Measurements from ENCODE around the gene ZNF326. TPM values are rescaled to one million over a fixed set of nuclear protein-coding genes. Genes with fewer than 3 reads are reported as not detected.
A peak's percentile ranks its signal among the peaks of the same experiment; 100 is the strongest.
"Not testable (repeated sequence)": the region's sequence is repeated elsewhere in the genome, so short reads cannot be mapped to it uniquely, and the experiment has no call there.

ZNF326 gene
- total RNA-seq, 1 donor from 2014 or later: 57.8 TPM

- H3K27me3 Mint-ChIP-seq (ENCODE audit: unreplicated experiment): peaks cover 5% of the 10 kb centered on the region
- peaks cover 10% of the 10 kb centered on the region for H3K4me1 Mint-ChIP-seq (ENCODE audit: low read depth, unreplicated experiment)
- H3K4me3 Mint-ChIP-seq (ENCODE audit: unreplicated experiment): no peak overlapping the region
- no peaks in the 10 kb centered on the region for H3K9me3 Mint-ChIP-seq (ENCODE audit: unreplicated experiment)
- no peak overlapping the region for H3K27ac Mint-ChIP-seq (ENCODE audit: unreplicated experiment)
- no peak for TF ChIP-seq CTCF (IDR thresholded peaks at IDR 0.05; ENCODE audit: partially characterized antibody, unreplicated experiment)
- no peaks in the 10 kb centered on the region for H3K36me3 Mint-ChIP-seq (ENCODE audit: unreplicated experiment)
- DNase-seq: no peak
Observed at GRCh38 chr1:90044346-90044745, 49.4 kb downstream of the ZNF326 start.

DNA sequence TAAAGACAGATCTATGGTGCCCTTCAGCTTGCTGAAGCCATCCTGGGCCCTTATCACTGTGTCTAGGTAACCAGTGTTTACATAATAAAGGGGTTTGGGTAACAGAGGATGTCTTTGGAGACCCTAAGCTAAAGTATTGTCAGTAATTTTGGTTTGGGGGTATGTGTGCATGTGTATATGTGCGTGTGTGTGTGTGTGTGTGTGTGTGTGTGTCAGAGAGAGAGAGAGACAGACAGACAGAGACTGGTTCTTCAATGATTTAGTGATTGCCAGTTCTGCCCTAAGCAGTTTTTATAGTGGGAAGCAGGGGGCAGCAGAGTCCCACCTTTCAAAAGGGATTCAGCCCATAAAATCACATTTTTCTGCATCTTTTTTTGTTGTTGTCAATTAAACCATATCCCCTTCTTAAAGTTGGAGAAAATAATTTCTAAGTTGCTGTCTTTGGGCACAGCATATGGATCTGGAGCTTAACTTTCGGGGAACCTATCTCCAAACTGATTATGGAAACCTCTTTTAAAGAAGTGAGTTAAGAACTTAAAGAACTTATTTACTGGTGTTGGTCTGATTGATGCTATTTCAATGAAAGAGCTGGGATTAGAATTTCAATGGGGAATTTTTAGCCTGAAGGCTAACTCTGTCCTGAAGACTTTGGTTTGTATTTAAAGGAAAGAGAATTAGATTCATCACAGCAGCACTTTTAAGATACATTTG, 51.1 kb downstream of the ZNF326 start:
- peak; percentile 54 for DNase-seq
- peaks cover 5% of the 10 kb centered on the region for H3K27me3 Mint-ChIP-seq (ENCODE audit: unreplicated experiment)
- no peaks in the 10 kb centered on the region for H3K9me3 Mint-ChIP-seq (ENCODE audit: unreplicated experiment)
- no peak overlapping the region for H3K4me3 Mint-ChIP-seq (ENCODE audit: unreplicated experiment)
- no peaks in the 10 kb centered on the region for H3K36me3 Mint-ChIP-seq (ENCODE audit: unreplicated experiment)
- H3K4me1 Mint-ChIP-seq (ENCODE audit: low read depth, unreplicated experiment): peaks cover 10% of the 10 kb centered on the region
- H3K27ac Mint-ChIP-seq (ENCODE audit: unreplicated experiment): no peak overlapping the region
- TF ChIP-seq CTCF (IDR thresholded peaks at IDR 0.05; ENCODE audit: partially characterized antibody, unreplicated experiment): peak; percentile 64

DNA sequence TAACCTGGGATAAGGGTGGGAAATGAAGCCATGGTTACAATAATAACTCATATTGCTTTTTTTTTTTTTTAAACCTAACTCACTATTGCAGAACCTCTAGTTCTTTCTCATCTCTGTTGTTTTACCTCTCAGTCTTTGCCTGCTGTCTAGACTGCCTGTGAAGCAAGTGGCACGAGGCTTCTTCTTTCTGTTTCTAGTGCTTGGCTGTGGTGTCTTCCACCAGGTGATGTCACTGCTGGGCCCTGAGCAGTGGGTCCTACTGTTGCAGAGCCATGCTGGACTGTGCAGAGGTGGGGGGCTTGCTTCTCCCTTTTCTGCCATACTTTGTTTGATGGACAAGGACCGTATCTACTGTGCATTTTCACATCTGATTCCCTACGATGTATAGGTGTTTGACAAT, 51.7 kb downstream of the ZNF326 start:
- Mint-ChIP-seq H3K27me3 (ENCODE audit: unreplicated experiment) (peaks cover 5% of the 10 kb centered on the region), H3K27ac (ENCODE audit: unreplicated experiment) (no peak overlapping the region), H3K9me3 (ENCODE audit: unreplicated experiment) (no peaks in the 10 kb centered on the region), H3K4me1 (ENCODE audit: low read depth, unreplicated experiment) (peaks cover 10% of the 10 kb centered on the region), H3K36me3 (ENCODE audit: unreplicated experiment) (no peaks in the 10 kb centered on the region), H3K4me3 (ENCODE audit: unreplicated experiment) (no peak overlapping the region)
- no peak for DNase-seq
- TF ChIP-seq CTCF (IDR thresholded peaks at IDR 0.05; ENCODE audit: partially characterized antibody, unreplicated experiment): no peak

DNA sequence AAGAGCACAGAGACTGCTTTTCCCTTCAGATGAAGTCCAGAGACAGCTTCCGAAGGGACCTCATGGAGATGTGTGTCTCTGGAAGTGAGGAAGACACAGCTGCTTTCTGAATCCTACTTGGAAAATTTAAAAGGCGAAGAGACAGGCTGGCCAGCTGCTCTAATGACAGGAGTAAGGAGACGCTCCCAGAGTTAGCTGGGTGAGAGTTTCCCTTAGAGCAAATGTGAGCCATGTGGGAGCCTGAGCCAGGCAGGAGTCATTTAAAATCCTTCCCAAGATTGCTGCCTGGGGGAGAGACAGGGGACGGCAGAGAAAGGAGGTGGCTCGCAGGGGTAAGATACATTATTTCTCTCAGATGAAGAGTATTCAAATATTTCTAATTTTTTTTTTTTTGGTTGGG, 53.1 kb downstream of the ZNF326 start:
- Mint-ChIP-seq H3K4me3 (ENCODE audit: unreplicated experiment) (no peak overlapping the region), H3K27ac (ENCODE audit: unreplicated experiment) (peak overlapping the region; percentile 66), H3K4me1 (ENCODE audit: low read depth, unreplicated experiment) (peaks cover 10% of the 10 kb centered on the region), H3K9me3 (ENCODE audit: unreplicated experiment) (no peaks in the 10 kb centered on the region), H3K36me3 (ENCODE audit: unreplicated experiment) (no peaks in the 10 kb centered on the region), H3K27me3 (ENCODE audit: unreplicated experiment) (peaks cover 6% of the 10 kb centered on the region)
- TF ChIP-seq CTCF (IDR thresholded peaks at IDR 0.05; ENCODE audit: partially characterized antibody, unreplicated experiment): no peak
- DNase-seq: no peak

DNA sequence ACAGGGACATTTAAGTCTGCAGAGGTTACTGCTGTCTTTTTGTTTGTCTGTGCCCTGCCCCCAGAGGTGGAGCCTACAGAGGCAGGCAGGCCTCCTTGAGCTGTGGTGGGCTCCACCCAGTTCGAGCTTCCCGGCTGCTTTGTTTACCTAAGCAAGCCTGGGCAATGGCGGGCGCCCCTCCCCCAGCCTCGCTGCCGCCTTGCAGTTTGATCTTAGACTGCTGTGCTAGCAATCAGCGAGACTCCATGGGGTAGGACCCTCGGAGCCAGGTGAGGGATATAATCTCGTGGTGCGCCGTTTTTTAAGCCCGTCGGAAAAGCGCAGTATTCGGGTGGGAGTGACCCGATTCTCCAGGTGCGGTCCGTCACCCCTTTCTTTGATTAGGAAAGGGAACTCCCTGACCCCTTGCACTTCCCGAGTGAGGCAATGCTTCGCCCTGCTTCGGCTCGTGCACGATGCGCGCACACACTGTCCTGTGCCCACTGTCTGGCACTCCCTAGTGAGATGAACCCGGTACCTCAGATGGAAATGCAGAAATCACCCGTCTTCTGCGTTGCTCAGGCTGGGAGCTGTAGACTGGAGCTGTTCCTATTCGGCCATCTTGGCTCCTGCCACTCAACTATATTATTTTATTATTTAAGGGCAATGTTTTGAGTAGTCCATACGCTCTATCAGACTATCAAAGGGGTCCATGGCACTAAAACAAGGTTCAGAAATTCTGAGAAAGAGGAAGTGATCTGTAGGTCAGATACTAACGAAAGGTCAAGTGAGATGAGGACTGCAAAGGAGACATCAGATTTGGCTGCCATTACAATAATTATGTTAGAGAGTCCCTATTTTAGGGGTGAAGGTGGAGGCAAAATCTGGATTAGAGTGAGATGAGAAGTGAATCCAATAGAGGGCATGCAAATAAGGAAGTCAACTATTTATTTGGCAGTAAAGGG, 68.1 kb downstream of the ZNF326 start:
- H3K36me3 Mint-ChIP-seq (ENCODE audit: unreplicated experiment); H3K27me3 Mint-ChIP-seq (ENCODE audit: unreplicated experiment); H3K9me3 Mint-ChIP-seq (ENCODE audit: unreplicated experiment); DNase-seq; H3K4me1 Mint-ChIP-seq (ENCODE audit: low read depth, unreplicated experiment); H3K27ac Mint-ChIP-seq (ENCODE audit: unreplicated experiment); H3K4me3 Mint-ChIP-seq (ENCODE audit: unreplicated experiment): not testable (repeated sequence)

DNA sequence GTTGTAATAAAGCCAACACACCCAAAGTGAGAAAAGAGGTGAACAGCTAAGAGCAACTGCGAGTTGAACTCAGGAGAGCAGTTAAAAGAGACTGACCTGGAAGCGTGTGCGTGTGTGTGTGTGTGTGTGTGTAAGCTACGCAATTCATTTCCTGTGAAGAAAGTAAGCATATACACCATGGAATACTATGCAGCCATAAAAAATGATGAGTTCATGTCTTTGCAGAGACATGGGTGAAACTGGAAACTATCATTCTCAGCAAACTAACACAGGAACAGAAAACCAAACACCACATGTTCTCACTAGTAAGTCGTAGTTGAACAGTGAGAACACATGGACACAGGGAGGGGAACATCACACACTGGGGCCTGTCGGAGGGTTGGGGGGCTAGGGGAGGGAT, 69.2 kb downstream of the ZNF326 start:
- not testable (repeated sequence) for H3K36me3 Mint-ChIP-seq (ENCODE audit: unreplicated experiment); H3K27me3 Mint-ChIP-seq (ENCODE audit: unreplicated experiment); H3K4me3 Mint-ChIP-seq (ENCODE audit: unreplicated experiment); DNase-seq; H3K4me1 Mint-ChIP-seq (ENCODE audit: low read depth, unreplicated experiment); H3K27ac Mint-ChIP-seq (ENCODE audit: unreplicated experiment); H3K9me3 Mint-ChIP-seq (ENCODE audit: unreplicated experiment)
